Body of pancreas (tissue), 4 donors: ENCODE data around the gene AP3B1.

Experiments
- CTCF ChIP-seq, 7 experiments: fragments of 450-650 bp in 4 of 7; fragments of 200-600 bp in 3 of 7; sonication (generic) in 3 of 7; IDR thresholded peaks; one replicate each; pipeline ENCODE4 v1.5.1; 2016 to 2019; ENCODE audit warnings: antibody characterized with exemption in 7 of 7
- POLR2A ChIP-seq, 3 donors: fragments of 450-650 bp; IDR thresholded peaks; one replicate each; pipeline ENCODE4 v1.6.1; 2016; ENCODE audit warnings: antibody characterized with exemption in 3 of 3, mild to moderate bottlenecking in 2 of 3

- TF ChIP-seq CTCF (IDR thresholded peaks at IDR 0.05) (no peak), POLR2A (IDR thresholded peaks at IDR 0.05) (no peak)
Measured at GRCh38 chr5:77985247-77985646, 309.3 kb downstream of the AP3B1 start.
